HCT116 (cell line): Measurements from ENCODE around the gene CYB561D1. TPM values are rescaled to one million over a fixed set of nuclear protein-coding genes. Genes with fewer than 3 reads are reported as not detected.

Source experiments
- ATAC-seq: fragments of 200-7000 bp; cut with Tn5 transposase; 2 replicates; pipeline ENCODE4 v1.9.1; 2020; ENCODE audit warnings: mild to moderate bottlenecking, moderate library complexity
- BruUV-seq: library from RNA; stranded (reverse); fragments of 400-500 nt; replicated peaks from 2 replicates; lab custom pipeline; 2021; lab: Mats Ljungman, UMichigan
- CTCF ChIA-PET: fragments of 300-600 bp; sonication (Branson Sonifier 250); formaldehyde crosslinking; loops from one replicate; lab custom pipeline; 2021; ENCODE audit warnings: antibody characterized with exemption; lab: Charles Lee
- POLR2A ChIA-PET: fragments of 300-600, 350-600 bp; sonication (Branson Sonifier 250); formaldehyde crosslinking; loops from one replicate; lab custom pipeline; 2021; ENCODE audit warnings: antibody characterized with exemption; lab: Charles Lee
- RAD21 ChIA-PET, 2 experiments: fragments of 300-600 bp; sonication (Branson Sonifier 250); formaldehyde crosslinking; loops; one replicate each; lab custom pipeline; 2023; ENCODE audit warnings: low total read pairs in 2 of 2; ENCODE audit not compliant: uncharacterized antibody in 2 of 2, unreplicated experiment in 2 of 2, low non-redundant PET in 1 of 2; lab: Charles Lee
- DNase-seq: peaks from one replicate; pipeline ENCODE4 v3.0.0-alpha.2; 2010; ENCODE audit warnings: low read depth, low spot score
- H2AFZ ChIP-seq: fragments of 200-600 bp; shearing (Covaris generic), sonication (generic); 2 replicates; pipeline ENCODE4 v1.6.1; 2017; ENCODE audit warnings: low read depth, mixed run types, mixed read lengths, antibody characterized with exemption, low read length; ENCODE audit not compliant: poor library complexity, severe bottlenecking
- H3K27ac ChIP-seq: 2 replicates; pipeline ENCODE4 v1.5.1; 2012; ENCODE audit warnings: low read depth, low read length
- H3K27me3 ChIP-seq: fragments of 200-600 bp; sonication (generic); 2 replicates; pipeline ENCODE4 v1.6.1; 2016; ENCODE audit warnings: mixed run types, low read length, mixed read lengths; ENCODE audit not compliant: insufficient read depth
- H3K36me3 ChIP-seq, 2 experiments: fragments of 200-500 bp in 1 of 2; fragments of 200-600 bp in 1 of 2; sonication (Bioruptor generic) in 1 of 2; sonication (generic) in 1 of 2; 2 replicates each; pipeline versions ENCODE4 v1.5.1 to v1.6.1; 2014 to 2016; ENCODE audit warnings: low read length in 2 of 2, inconsistent platforms in 1 of 2, mixed read lengths in 1 of 2, mixed run types in 1 of 2; ENCODE audit not compliant: insufficient read depth in 2 of 2, control insufficient read depth in 1 of 2
- H3K4me1 ChIP-seq, 2 experiments: fragments of 200-600 bp in 1 of 2; sonication (generic) in 1 of 2; 2 replicates each; pipeline versions ENCODE4 v1.5.1 to v1.6.1; 2012 to 2017; ENCODE audit warnings: low read length in 2 of 2, inconsistent platforms in 1 of 2, mild to moderate bottlenecking in 1 of 2, mixed read lengths in 1 of 2, mixed run types in 1 of 2, moderate library complexity in 1 of 2; ENCODE audit not compliant: insufficient read depth in 2 of 2, control insufficient read depth in 1 of 2
- H3K4me2 ChIP-seq: fragments of 200-600 bp; sonication (generic); 2 replicates; pipeline ENCODE4 v1.6.1; 2017; ENCODE audit warnings: mixed run types, low read length, mixed read lengths
- H3K4me3 ChIP-seq, 2 experiments: fragments of 200-600 bp in 1 of 2; sonication (generic) in 1 of 2; replicated peaks in 1 of 2; 2 replicates each; pipeline ENCODE4 v1.5.1; 2011 to 2016; ENCODE audit warnings: low read length in 2 of 2, control low read depth in 1 of 2, low read depth in 1 of 2, mild to moderate bottlenecking in 1 of 2, mixed read lengths in 1 of 2, mixed run types in 1 of 2
- H3K79me2 ChIP-seq: fragments of 200-600 bp; sonication (generic); 2 replicates; pipeline ENCODE4 v1.6.1; 2017; ENCODE audit warnings: mild to moderate bottlenecking, mixed run types, low read length, moderate library complexity, mixed read lengths; ENCODE audit not compliant: insufficient read depth
- H3K9ac ChIP-seq: fragments of 200-600 bp; sonication (generic); 2 replicates; pipeline ENCODE4 v1.6.1; 2016; ENCODE audit warnings: low read length, mixed read lengths
- H3K9me2 ChIP-seq: fragments of 200-600 bp; sonication (generic), shearing (Covaris generic); 2 replicates; pipeline ENCODE4 v1.6.1; 2017; ENCODE audit warnings: mixed run types, mild to moderate bottlenecking, moderate library complexity; ENCODE audit not compliant: insufficient read depth
- H3K9me3 ChIP-seq, 2 experiments: fragments of 200-500 bp in 1 of 2; fragments of 200-600 bp in 1 of 2; sonication (Bioruptor generic) in 1 of 2; sonication (generic) in 1 of 2; 2 replicates each; pipeline ENCODE4 v1.6.1; 2014 to 2017; ENCODE audit warnings: low read length in 2 of 2, mixed read lengths in 2 of 2, inconsistent platforms in 1 of 2, low read depth in 1 of 2, mild to moderate bottlenecking in 1 of 2, mixed run types in 1 of 2, moderate library complexity in 1 of 2; ENCODE audit not compliant: control insufficient read depth in 1 of 2, insufficient read depth in 1 of 2
- H4K20me1 ChIP-seq: fragments of 200-600 bp; sonication (generic), shearing (Covaris generic); 2 replicates; pipeline ENCODE4 v1.6.1; 2017; ENCODE audit warnings: mixed run types, mild to moderate bottlenecking, moderate library complexity; ENCODE audit not compliant: insufficient read depth
- ATF3 ChIP-seq: IDR thresholded peaks from 2 replicates; pipeline ENCODE4 v1.6.1; 2012
- CBX3 ChIP-seq: IDR thresholded peaks from 2 replicates; pipeline ENCODE4 v1.6.1; 2012; ENCODE audit warnings: low read depth
- CEBPB ChIP-seq: IDR thresholded peaks from 2 replicates; pipeline ENCODE4 v1.6.1; 2012; ENCODE audit warnings: low read depth
- EGR1 ChIP-seq: IDR thresholded peaks from 2 replicates; pipeline ENCODE4 v1.6.1; 2012; ENCODE audit warnings: low read depth
- ELF1 ChIP-seq: IDR thresholded peaks from 2 replicates; pipeline ENCODE4 v1.6.1; 2012; ENCODE audit warnings: low read depth, borderline replicate concordance
- EZH2 ChIP-seq: fragments of 200-600 bp; sonication (generic); IDR thresholded peaks from 2 replicates; pipeline ENCODE4 v1.6.1; 2017; ENCODE audit warnings: antibody characterized with exemption, mixed run types
- EZH2phosphoT487 ChIP-seq: fragments of 200-600 bp; IDR thresholded peaks from 2 replicates; pipeline ENCODE4 v1.6.1; 2018; ENCODE audit warnings: antibody characterized with exemption, borderline replicate concordance
- FOSL1 ChIP-seq: IDR thresholded peaks from 2 replicates; pipeline ENCODE4 v1.6.1; 2012; ENCODE audit warnings: low read depth
- MAX ChIP-seq: IDR thresholded peaks from 2 replicates; pipeline ENCODE4 v1.6.1; 2012
- POLR2A ChIP-seq: IDR thresholded peaks from 2 replicates; pipeline ENCODE4 v1.7.0; 2011; ENCODE audit warnings: borderline replicate concordance; ENCODE audit not compliant: insufficient read depth, insufficient read length; ENCODE audit errors: extremely low read depth
- POLR2AphosphoS5 ChIP-seq: IDR thresholded peaks from 2 replicates; pipeline ENCODE4 v1.6.1; 2011; ENCODE audit warnings: mild to moderate bottlenecking, low read depth, low read length, moderate library complexity
- RAD21 ChIP-seq: IDR thresholded peaks from 2 replicates; pipeline ENCODE4 v1.6.1; 2012; ENCODE audit warnings: low read depth, mild to moderate bottlenecking
- REST ChIP-seq: IDR thresholded peaks from 2 replicates; pipeline ENCODE4 v1.6.1; 2012; ENCODE audit warnings: low read depth
- SIN3A ChIP-seq: IDR thresholded peaks from 2 replicates; pipeline ENCODE4 v1.6.1; 2012; ENCODE audit warnings: low read depth
- SP1 ChIP-seq: IDR thresholded peaks from 2 replicates; pipeline ENCODE4 v1.6.1; 2012; ENCODE audit warnings: low read depth
- SRF ChIP-seq: IDR thresholded peaks from 2 replicates; pipeline ENCODE4 v1.6.1; 2012; ENCODE audit warnings: low read depth
- TCF7L2 ChIP-seq: IDR thresholded peaks from 2 replicates; pipeline ENCODE4 v1.7.0; 2011; ENCODE audit warnings: borderline replicate concordance, inconsistent platforms; ENCODE audit not compliant: insufficient read depth, insufficient read length; ENCODE audit errors: extremely low read depth
- ZBTB33 ChIP-seq: IDR thresholded peaks from 2 replicates; pipeline ENCODE4 v1.6.1; 2011; ENCODE audit warnings: mild to moderate bottlenecking, low read length, moderate library complexity; ENCODE audit not compliant: insufficient replicate concordance; ENCODE audit errors: extremely low read depth
- ZFX ChIP-seq: fragments of 450-650 bp; IDR thresholded peaks from 2 replicates; pipeline ENCODE4 v1.6.1; 2017
- ZNF274 ChIP-seq: fragments of 200-500 bp; sonication (Bioruptor generic); IDR thresholded peaks from 2 replicates; pipeline ENCODE4 v1.6.1; 2014; ENCODE audit warnings: mild to moderate bottlenecking, low read depth, low read length, inconsistent platforms
- intact Hi-C: fragments of 100-400 bp; cut with micrococcal nuclease; formaldehyde crosslinking; loops from 2 replicates; pipeline ENCODE4 v1.10.0; 2022
- total RNA-seq: library from RNA; stranded (reverse); gene quantifications from one replicate; pipeline ENCODE4 v1.2.1, GENCODE V29; 2021; ENCODE audit not compliant: unreplicated experiment

CYB561D1 gene
- total RNA-seq, 1 experiment from 2014 or later, result 5.9 TPM

GRCh38 chr1:109508001-109508872 is 14.3 kb downstream of the CYB561D1 start:
- no peak for TF ChIP-seq ZBTB33
- TF ChIP-seq SP1, result no peak
- TF ChIP-seq ZNF274, result no peak
- TF ChIP-seq ELF1, result no peak
- no peak for TF ChIP-seq REST
- no peak for TF ChIP-seq TCF7L2
- no peak for TF ChIP-seq CEBPB
- no peak for TF ChIP-seq ZFX
- TF ChIP-seq EGR1, result no peak
- no peak for TF ChIP-seq EZH2phosphoT487
- no peak for TF ChIP-seq RAD21
- no peak for TF ChIP-seq SIN3A
- TF ChIP-seq CBX3, result no peak
- no peak for TF ChIP-seq EZH2
- TF ChIP-seq POLR2A, result no peak
- no peak for TF ChIP-seq POLR2AphosphoS5
- TF ChIP-seq SRF, result no peak
- no peak for TF ChIP-seq MAX
- no peak for TF ChIP-seq FOSL1
- no peak for TF ChIP-seq ATF3
- TF ChIP-seq, all 23 proteins: peak for 0
- Histone ChIP-seq H3K79me2 (no peaks in the 10 kb centered on the region), H3K27me3 (peaks cover 7% of the 10 kb centered on the region; the same call in 1 of the 2 replicates), H4K20me1 (no peaks in the 10 kb centered on the region), H3K36me3 (no peaks in the 10 kb centered on the region), H3K9me2 (no peaks in the 10 kb centered on the region; the same call in 1 of the 2 replicates), H3K4me3 (no peak overlapping the region), H2AFZ (no peak overlapping the region), H3K9me3 (no peaks in the 10 kb centered on the region), H3K4me2 (no peak overlapping the region), H3K4me1 (peaks cover 0 to 5% of the 10 kb centered on the region in 2 experiments; a peak in 2 of 4 replicates), H3K9ac (no peak overlapping the region), H3K27ac (no peak overlapping the region)
- RAD21 ChIA-PET, result no interaction called here
- no peak for ATAC-seq
- CTCF ChIA-PET, result no interaction called here
- intact Hi-C loops, result no loop called here
- BruUV-seq, result no TSS peak
- DNase-seq, result no peak
- POLR2A ChIA-PET, result no interaction called here
